Measurements from ENCODE around the gene ASPDH. TPM values are rescaled to one million over a fixed set of nuclear protein-coding genes. Genes with fewer than 3 reads are reported as not detected.

ASPDH gene
- polyA plus RNA-seq, 3 donors: not detected

DNA sequence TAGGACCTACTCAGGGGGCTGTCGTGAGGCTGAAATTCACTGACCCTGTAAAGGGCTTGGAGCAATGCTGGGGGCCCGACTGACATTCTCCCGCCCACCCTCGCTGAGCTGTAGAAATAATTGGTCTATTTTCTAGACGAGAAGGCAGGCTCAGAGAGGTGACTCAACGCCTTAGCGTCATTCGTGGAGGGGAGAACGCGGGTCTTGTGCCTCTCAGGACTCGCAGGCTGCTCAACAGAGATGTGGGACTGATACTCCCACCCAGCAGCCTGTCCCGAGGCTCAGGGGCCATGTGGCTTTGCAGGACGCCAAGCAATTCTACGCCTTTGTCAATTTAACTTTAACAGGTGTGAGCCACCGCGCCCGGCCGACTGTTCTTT is 23.6 kb upstream of the ASPDH start:
- Histone ChIP-seq H3K9ac (ENCODE audit: insufficient read depth, low read length, poor library complexity, severe bottlenecking) (no peak overlapping the region), H3K79me2 (ENCODE audit: insufficient read depth, low read length) (no peaks in the 10 kb centered on the region), H3K36me3 (replicated peaks in 1 of 2; ENCODE audit: control insufficient read depth in 1 of 2, insufficient read depth in 2 of 2, low read length in 2 of 2) (no peaks in the 10 kb centered on the region), H3K27me3 (ENCODE audit: control insufficient read depth in 2 of 2, insufficient read depth in 2 of 2, low read length in 2 of 2) (no peaks in the 10 kb centered on the region), H3K9me3 (replicated peaks in 1 of 2; ENCODE audit: control insufficient read depth in 1 of 2, insufficient read depth in 1 of 2, low read length in 2 of 2) (peaks cover 5 to 15% of the 10 kb centered on the region in 2 donors), H3K27ac (ENCODE audit: low read depth in 1 of 2, low read length in 2 of 2) (no peak overlapping the region), H2AFZ (ENCODE audit: insufficient read depth, low read depth, low read length, poor library complexity, severe bottlenecking) (no peak overlapping the region), H3K4me1 (ENCODE audit: control insufficient read depth in 1 of 2, insufficient read depth in 2 of 2, low read length in 2 of 2) (no peaks in the 10 kb centered on the region), H4K20me1 (ENCODE audit: insufficient read depth, low read length) (no peaks in the 10 kb centered on the region), H3K4me3 (replicated peaks in 1 of 3; ENCODE audit: low read depth in 2 of 3, low read length in 3 of 3) (no peak overlapping the region), H3K4me2 (replicated peaks; ENCODE audit: extremely low read depth, low read length, poor library complexity, severe bottlenecking) (no peak overlapping the region)
- Mint-ChIP-seq H3K9me3 (peaks cover 7 to 14% (median 11%) of the 10 kb centered on the region in 7 donors), H3K4me1 (no peaks in the 10 kb centered on the region), H3K27ac (no peak overlapping the region), H3K27me3 (ENCODE audit: low read depth in 3 of 3) (peaks cover 1 to 10% (median 10%) of the 10 kb centered on the region in 3 donors), H3K4me3 (no peak overlapping the region), H3K36me3 (no peaks in the 10 kb centered on the region)
- 81% methylated on average over 18 of the region's 18 CpGs for WGBS (ENCODE audit: insufficient coverage)
- TF ChIP-seq, protein P1, sequence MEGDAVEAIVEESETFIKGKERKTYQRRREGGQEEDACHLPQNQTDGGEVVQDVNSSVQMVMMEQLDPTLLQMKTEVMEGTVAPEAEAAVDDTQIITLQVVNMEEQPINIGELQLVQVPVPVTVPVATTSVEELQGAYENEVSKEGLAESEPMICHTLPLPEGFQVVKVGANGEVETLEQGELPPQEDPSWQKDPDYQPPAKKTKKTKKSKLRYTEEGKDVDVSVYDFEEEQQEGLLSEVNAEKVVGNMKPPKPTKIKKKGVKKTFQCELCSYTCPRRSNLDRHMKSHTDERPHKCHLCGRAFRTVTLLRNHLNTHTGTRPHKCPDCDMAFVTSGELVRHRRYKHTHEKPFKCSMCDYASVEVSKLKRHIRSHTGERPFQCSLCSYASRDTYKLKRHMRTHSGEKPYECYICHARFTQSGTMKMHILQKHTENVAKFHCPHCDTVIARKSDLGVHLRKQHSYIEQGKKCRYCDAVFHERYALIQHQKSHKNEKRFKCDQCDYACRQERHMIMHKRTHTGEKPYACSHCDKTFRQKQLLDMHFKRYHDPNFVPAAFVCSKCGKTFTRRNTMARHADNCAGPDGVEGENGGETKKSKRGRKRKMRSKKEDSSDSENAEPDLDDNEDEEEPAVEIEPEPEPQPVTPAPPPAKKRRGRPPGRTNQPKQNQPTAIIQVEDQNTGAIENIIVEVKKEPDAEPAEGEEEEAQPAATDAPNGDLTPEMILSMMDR (IDR thresholded peaks at IDR 0.05): no peak
- intact Hi-C loops (cut with micrococcal nuclease): loop anchor here in 1 of 2 donors (10.0 kb wide), 1 partner anchor 248 kb away; no protein-coding TSS in a partner anchor
- no peak for DNase-seq

DNA sequence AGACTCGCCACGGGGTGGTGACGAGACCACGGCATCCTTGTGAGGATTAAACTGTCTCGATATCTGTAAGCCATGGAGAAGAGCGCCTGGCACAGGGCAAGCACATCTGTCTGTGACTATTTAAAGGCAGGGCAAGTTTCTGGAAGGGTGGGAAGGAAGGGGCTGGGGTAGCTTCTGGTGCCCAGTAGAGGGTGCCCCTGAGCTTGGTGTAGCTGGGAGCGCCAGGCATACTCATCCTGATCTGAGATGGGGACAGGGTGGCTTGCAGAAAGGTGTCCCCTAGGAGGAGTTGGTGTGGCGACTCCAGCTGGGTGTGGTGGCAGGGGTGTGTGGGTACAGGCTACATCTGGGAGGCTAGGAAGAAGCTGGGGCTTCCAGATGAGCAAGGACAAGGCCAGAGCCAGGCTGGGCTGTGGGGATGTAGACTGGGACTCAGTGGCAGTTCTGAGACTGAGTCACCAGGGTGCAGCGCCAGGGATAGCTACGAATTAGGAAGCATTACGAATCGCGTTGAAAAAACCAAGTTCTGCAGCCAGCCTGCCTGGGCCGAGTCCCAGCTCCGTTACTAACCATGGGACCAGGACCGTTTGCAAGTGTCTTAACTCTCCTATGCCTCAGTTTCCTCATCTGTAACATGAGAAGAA is 23.1 kb upstream of the ASPDH start:
- no peak overlapping the region for H3K27ac ChIP-seq (ENCODE audit: low read depth in 1 of 2, low read length in 2 of 2)
- H4K20me1 ChIP-seq (ENCODE audit: insufficient read depth, low read length): no peaks in the 10 kb centered on the region
- intact Hi-C loops (cut with micrococcal nuclease): loop anchor here in 1 of 2 donors (10.0 kb wide), 1 partner anchor 248 kb away; no protein-coding TSS in a partner anchor
- Mint-ChIP-seq H3K27me3 (ENCODE audit: low read depth in 3 of 3) (peaks cover 1 to 10% (median 10%) of the 10 kb centered on the region in 3 donors), H3K9me3 (peaks cover 7 to 19% (median 13%) of the 10 kb centered on the region in 7 donors), H3K36me3 (no peaks in the 10 kb centered on the region), H3K4me1 (no peaks in the 10 kb centered on the region), H3K27ac (no peak overlapping the region), H3K4me3 (no peak overlapping the region)
- no peak overlapping the region for H3K4me2 ChIP-seq (replicated peaks; ENCODE audit: extremely low read depth, low read length, poor library complexity, severe bottlenecking)
- no peak for DNase-seq
- no peaks in the 10 kb centered on the region for H3K27me3 ChIP-seq (ENCODE audit: control insufficient read depth in 2 of 2, insufficient read depth in 2 of 2, low read length in 2 of 2)
- H3K4me3 ChIP-seq (replicated peaks in 1 of 3; ENCODE audit: low read depth in 2 of 3, low read length in 3 of 3): no peak overlapping the region
- H3K9ac ChIP-seq (ENCODE audit: insufficient read depth, low read length, poor library complexity, severe bottlenecking): no peak overlapping the region
- peaks cover 7 to 16% of the 10 kb centered on the region in 2 donors for H3K9me3 ChIP-seq (replicated peaks in 1 of 2; ENCODE audit: control insufficient read depth in 1 of 2, insufficient read depth in 1 of 2, low read length in 2 of 2)
- no peak overlapping the region for H2AFZ ChIP-seq (ENCODE audit: insufficient read depth, low read depth, low read length, poor library complexity, severe bottlenecking)
- 91% methylated on average over 16 of the region's 16 CpGs for WGBS (ENCODE audit: insufficient coverage)
- H3K79me2 ChIP-seq (ENCODE audit: insufficient read depth, low read length): no peaks in the 10 kb centered on the region
- no peaks in the 10 kb centered on the region for H3K4me1 ChIP-seq (ENCODE audit: control insufficient read depth in 1 of 2, insufficient read depth in 2 of 2, low read length in 2 of 2)
- no peaks in the 10 kb centered on the region for H3K36me3 ChIP-seq (replicated peaks in 1 of 2; ENCODE audit: control insufficient read depth in 1 of 2, insufficient read depth in 2 of 2, low read length in 2 of 2)
- TF ChIP-seq, protein P1 (IDR thresholded peaks at IDR 0.05): no peak
